Vagina (tissue), 2 donors: ENCODE measurements around the gene S100A1. TPM values are rescaled to one million over a fixed set of nuclear protein-coding genes. Genes with fewer than 3 reads are reported as not detected.
"Not testable (repeated sequence)": the region's sequence is repeated elsewhere in the genome, so short reads cannot be mapped to it uniquely, and the experiment has no call there.

Source experiments
- DNase-seq, 2 donors: peaks; one replicate each; pipeline ENCODE4 v3.0.0-alpha.2; 2017; ENCODE audit errors: extremely low spot score in 2 of 2
- H3K27ac ChIP-seq: fragments of 200-600 bp; sonication (generic); one replicate; pipeline ENCODE4 v1.5.1; 2019
- H3K27me3 ChIP-seq: fragments of 200-600 bp; sonication (generic); one replicate; pipeline ENCODE4 v1.5.1; 2019
- H3K36me3 ChIP-seq, 2 donors: fragments of 200-600 bp; sonication (generic); one replicate each; pipeline ENCODE4 v1.5.1; 2017 to 2019
- H3K4me1 ChIP-seq: fragments of 200-600 bp; sonication (generic); one replicate; pipeline ENCODE4 v1.5.1; 2019
- H3K4me3 ChIP-seq, 2 donors: fragments of 200-600 bp; sonication (generic); 1 replicate in 1 of 2; 2 replicates in 1 of 2; pipeline ENCODE4 v1.5.1; 2016 to 2019
- H3K9me3 ChIP-seq: fragments of 200-600 bp; sonication (generic); one replicate; pipeline ENCODE4 v1.5.1; 2019
- CTCF ChIP-seq, 3 experiments: fragments of 450-650 bp in 2 of 3; fragments of 200-600 bp in 1 of 3; sonication (generic) in 1 of 3; IDR thresholded peaks; one replicate each; pipeline ENCODE4 v1.5.1; 2017 to 2019; ENCODE audit warnings: antibody characterized with exemption in 3 of 3, mild to moderate bottlenecking in 2 of 3, moderate library complexity in 2 of 3
- POLR2A ChIP-seq, 2 donors: fragments of 450-650 bp; IDR thresholded peaks; one replicate each; pipeline ENCODE4 v1.6.1; 2017; ENCODE audit warnings: antibody characterized with exemption in 2 of 2, mild to moderate bottlenecking in 2 of 2, moderate library complexity in 2 of 2
- POLR2AphosphoS5 ChIP-seq, 2 donors: sonication (generic); formaldehyde crosslinking; IDR thresholded peaks; one replicate each; pipeline ENCODE4 v1.9.0; 2017; ENCODE audit warnings: antibody characterized with exemption in 2 of 2, mild to moderate bottlenecking in 2 of 2, low read depth in 1 of 2; ENCODE audit not compliant: insufficient read depth in 1 of 2
- intact Hi-C: fragments of 100-400 bp; cut with DNase I; formaldehyde crosslinking; loops from one replicate; pipeline ENCODE4 v1.15.1; 2023
- total RNA-seq: library from RNA; depleted of rRNA; stranded (reverse); fragments of >200 nt; gene quantifications from one replicate; pipeline ENCODE4 v1.2.3, GENCODE V29; 2016

Gene S100A1
- total RNA-seq, 1 donor from 2014 or later = not detected

- no peaks in the 10 kb centered on the region for H3K36me3 ChIP-seq
- intact Hi-C loops = no loop called here
Measured at GRCh38 chr1:153585006-153585405, 43.2 kb upstream of the S100A1 start.

GRCh38 chr1:153586347-153586746 lies 41.9 kb upstream of the S100A1 start:
- H3K4me3 ChIP-seq = no peak overlapping the region
- no peak for DNase-seq
- no peaks in the 10 kb centered on the region for H3K9me3 ChIP-seq
- intact Hi-C loops = no loop called here
- no peak for TF ChIP-seq POLR2A (IDR thresholded peaks at IDR 0.05)
- no peak for TF ChIP-seq CTCF (IDR thresholded peaks at IDR 0.05)
- no peak for TF ChIP-seq POLR2AphosphoS5 (IDR thresholded peaks at IDR 0.05; ENCODE audit: insufficient read depth in 1 of 2, low read depth in 1 of 2)
- H3K4me1 ChIP-seq = no peaks in the 10 kb centered on the region
- H3K36me3 ChIP-seq = no peaks in the 10 kb centered on the region
- H3K27ac ChIP-seq = no peak overlapping the region
- no peaks in the 10 kb centered on the region for H3K27me3 ChIP-seq

More at GRCh38 chr1:153585006-153585405, 43.2 kb upstream of the S100A1 start:
- H3K27ac ChIP-seq = no peak overlapping the region
- H3K27me3 ChIP-seq = no peaks in the 10 kb centered on the region
- H3K9me3 ChIP-seq = no peaks in the 10 kb centered on the region
- no peak overlapping the region for H3K4me3 ChIP-seq
- no peaks in the 10 kb centered on the region for H3K4me1 ChIP-seq
- no peak for DNase-seq
- TF ChIP-seq CTCF (IDR thresholded peaks at IDR 0.05) (no peak), POLR2A (IDR thresholded peaks at IDR 0.05) (no peak), POLR2AphosphoS5 (IDR thresholded peaks at IDR 0.05; ENCODE audit: insufficient read depth in 1 of 2, low read depth in 1 of 2) (no peak)

DNA sequence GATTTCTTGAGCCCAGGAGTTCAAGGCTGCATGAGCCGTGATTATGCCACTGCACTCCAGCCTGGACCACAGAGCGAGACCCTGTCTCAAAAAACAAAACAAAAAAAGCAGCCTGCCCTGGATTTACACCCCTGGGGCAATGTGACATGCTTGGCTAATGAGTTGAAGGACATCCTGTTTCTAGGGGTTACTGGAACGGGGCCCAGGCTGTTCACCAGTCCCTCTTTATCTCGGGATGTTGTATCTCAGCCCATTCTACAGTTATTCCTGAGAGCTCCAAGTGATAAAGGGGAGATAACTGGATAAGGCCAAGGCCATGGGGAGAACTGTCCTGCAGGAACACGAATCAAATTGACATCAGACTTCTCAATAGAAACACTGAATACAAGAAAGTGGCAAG lies 40.9 kb upstream of the S100A1 start:
- no peaks in the 10 kb centered on the region for H3K9me3 ChIP-seq
- no peak overlapping the region for H3K4me3 ChIP-seq
- no peaks in the 10 kb centered on the region for H3K4me1 ChIP-seq
- no peak for DNase-seq
- no peaks in the 10 kb centered on the region for H3K36me3 ChIP-seq
- intact Hi-C loops = no loop called here
- no peak for TF ChIP-seq POLR2AphosphoS5 (IDR thresholded peaks at IDR 0.05; ENCODE audit: insufficient read depth in 1 of 2, low read depth in 1 of 2)
- no peak for TF ChIP-seq POLR2A (IDR thresholded peaks at IDR 0.05)
- TF ChIP-seq CTCF (IDR thresholded peaks at IDR 0.05) = no peak
- H3K27ac ChIP-seq = no peak overlapping the region
- H3K27me3 ChIP-seq = no peaks in the 10 kb centered on the region

DNA sequence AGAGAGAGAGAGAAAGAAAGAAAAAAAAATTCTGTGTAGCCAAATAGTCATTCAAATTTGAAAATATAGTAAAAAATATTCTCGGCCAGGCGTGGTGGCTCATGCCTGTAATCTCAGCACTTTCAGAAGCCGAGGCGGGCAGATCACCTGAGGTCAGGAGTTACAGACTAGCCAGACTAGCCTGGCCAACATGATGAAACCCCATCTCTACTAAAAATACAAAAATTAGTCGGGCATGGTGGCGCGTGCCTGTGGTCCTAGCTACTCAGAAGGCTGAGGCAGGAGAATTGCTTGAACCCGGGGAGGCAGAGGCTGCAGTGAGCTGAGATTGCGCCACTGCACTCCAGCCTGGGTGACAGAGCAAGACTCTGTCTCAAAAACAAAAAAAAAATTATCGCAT lies 40.2 kb upstream of the S100A1 start:
- H3K4me1 ChIP-seq, H3K4me3 ChIP-seq, H3K27ac ChIP-seq, intact Hi-C loops, H3K36me3 ChIP-seq, H3K27me3 ChIP-seq, H3K9me3 ChIP-seq, DNase-seq: not testable (repeated sequence)

- no peaks in the 10 kb centered on the region for H3K36me3 ChIP-seq
- TF ChIP-seq POLR2A (IDR thresholded peaks at IDR 0.05) (no peak), CTCF (IDR thresholded peaks at IDR 0.05) (no peak)
- intact Hi-C loops = no loop called here
- no peaks in the 10 kb centered on the region for H3K9me3 ChIP-seq
- no peaks in the 10 kb centered on the region for H3K4me1 ChIP-seq
- no peaks in the 10 kb centered on the region for H3K27me3 ChIP-seq
- DNase-seq = no peak
- H3K27ac ChIP-seq = no peak overlapping the region
- H3K4me3 ChIP-seq = no peak overlapping the region
Measured at GRCh38 chr1:153588482-153588881, 39.8 kb upstream of the S100A1 start.

GRCh38 chr1:153592748-153593147 lies 35.5 kb upstream of the S100A1 start:
- Histone ChIP-seq H3K36me3 (no peaks in the 10 kb centered on the region), H3K9me3 (no peaks in the 10 kb centered on the region), H3K27me3 (no peaks in the 10 kb centered on the region), H3K4me3 (no peak overlapping the region), H3K4me1 (no peaks in the 10 kb centered on the region), H3K27ac (no peak overlapping the region)
- TF ChIP-seq POLR2AphosphoS5 (IDR thresholded peaks at IDR 0.05; ENCODE audit: insufficient read depth in 1 of 2, low read depth in 1 of 2) = no peak
- no peak for TF ChIP-seq CTCF (IDR thresholded peaks at IDR 0.05)
- no peak for TF ChIP-seq POLR2A (IDR thresholded peaks at IDR 0.05)
- DNase-seq = no peak
- intact Hi-C loops = no loop called here
